GM06990 (cell line): ENCODE measurements around the gene GGN.

Experiments used
- DNase-seq: peaks from one replicate; pipeline ENCODE4 v3.0.0-alpha.2; 2011; ENCODE audit not compliant: insufficient read length; ENCODE audit errors: extremely low read depth
- H3K27me3 ChIP-seq: replicated peaks from 2 replicates; pipeline ENCODE4 v1.6.0; 2011; ENCODE audit warnings: low read length; ENCODE audit not compliant: control insufficient read depth, insufficient read depth
- H3K36me3 ChIP-seq: 2 replicates; pipeline ENCODE4 v1.5.1; 2011; ENCODE audit warnings: low read length; ENCODE audit not compliant: control insufficient read depth, insufficient read depth
- H3K4me3 ChIP-seq: replicated peaks from 2 replicates; pipeline ENCODE4 v1.5.1; 2011; ENCODE audit warnings: low read depth, mild to moderate bottlenecking, control low read depth, low read length
- CTCF ChIP-seq: IDR thresholded peaks from 2 replicates; pipeline ENCODE4 v1.5.1; 2011; ENCODE audit warnings: low read length, control low read depth, mild to moderate bottlenecking, inconsistent platforms; ENCODE audit not compliant: insufficient read depth, poor library complexity, severe bottlenecking

Gene GGN

GRCh38 chr19:38360839-38361631 lies 26.8 kb downstream of the GGN start:
- Histone ChIP-seq H3K27me3 (no peaks in the 10 kb centered on the region; the same call in 1 of the 2 replicates), H3K36me3 (no peaks in the 10 kb centered on the region), H3K4me3 (peak overlapping the region; percentile 70)
- no peak for TF ChIP-seq CTCF
- DNase-seq, result no peak

- Histone ChIP-seq H3K27me3 (no peaks in the 10 kb centered on the region; the same call in 1 of the 2 replicates), H3K4me3 (no peak overlapping the region), H3K36me3 (no peaks in the 10 kb centered on the region)
- DNase-seq, result no peak
- no peak for TF ChIP-seq CTCF
Observed at GRCh38 chr19:38360351-38360750, 27.5 kb downstream of the GGN start.

GRCh38 chr19:38359242-38360021 lies 28.4 kb downstream of the GGN start:
- H3K27me3 ChIP-seq, result no peaks in the 10 kb centered on the region; the same call in 1 of the 2 replicates
- no peak for DNase-seq
- no peak overlapping the region for H3K4me3 ChIP-seq
- no peaks in the 10 kb centered on the region for H3K36me3 ChIP-seq
- no peak for TF ChIP-seq CTCF

- no peaks in the 10 kb centered on the region; the same call in 1 of the 2 replicates for H3K27me3 ChIP-seq
- DNase-seq, result no peak
- no peak for TF ChIP-seq CTCF
- H3K36me3 ChIP-seq, result no peaks in the 10 kb centered on the region
- H3K4me3 ChIP-seq, result no peak overlapping the region
Observed at GRCh38 chr19:38358071-38358470, 29.8 kb downstream of the GGN start.

GRCh38 chr19:38355728-38356725 lies 31.8 kb downstream of the GGN start:
- Histone ChIP-seq H3K4me3 (no peak overlapping the region), H3K27me3 (no peaks in the 10 kb centered on the region; the same call in 1 of the 2 replicates), H3K36me3 (no peaks in the 10 kb centered on the region)
- no peak for DNase-seq
- no peak for TF ChIP-seq CTCF
